Esophagus muscularis mucosa (tissue), 3 donors: ENCODE data around the gene OTUD7B.

ENCODE experiments used
- POLR2A ChIP-seq: fragments of 450-650 bp; IDR thresholded peaks from one replicate; pipeline ENCODE4 v1.6.1; 2017; ENCODE audit warnings: antibody characterized with exemption, moderate library complexity, mild to moderate bottlenecking, low read depth
- POLR2AphosphoS5 ChIP-seq, 2 donors: sonication (generic); formaldehyde crosslinking; IDR thresholded peaks; one replicate each; pipeline ENCODE4 v1.6.1; 2017; ENCODE audit warnings: antibody characterized with exemption in 2 of 2
- TF ChIP-seq, protein P1 (sequence below), 3 experiments: fragments of 200-600 bp in 2 of 3; fragments of 450-650 bp in 1 of 3; sonication (generic) in 2 of 3; IDR thresholded peaks; one replicate each; pipeline ENCODE4 v1.5.1; 2017 to 2019; ENCODE audit warnings: antibody characterized with exemption in 3 of 3, mild to moderate bottlenecking in 2 of 3, moderate library complexity in 1 of 3

DNA sequence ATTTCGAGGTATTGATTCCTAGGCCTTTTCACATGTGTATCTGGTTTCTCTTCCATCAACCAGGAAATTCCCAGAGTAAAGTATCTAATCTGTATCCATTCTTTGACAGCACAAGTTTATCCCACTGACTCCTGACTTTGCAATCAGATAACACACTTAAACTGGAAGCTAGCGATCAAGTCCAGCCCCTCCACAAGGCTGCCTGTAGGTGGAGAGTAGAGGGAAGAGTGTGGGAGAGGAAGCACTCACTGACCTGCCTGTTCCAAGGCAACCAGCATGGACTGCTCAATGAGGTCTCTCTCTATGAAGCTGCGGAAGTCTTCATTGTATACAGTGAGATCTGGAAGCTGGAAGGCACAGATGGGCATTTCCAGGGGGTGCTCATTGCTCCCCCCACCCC lies 43.5 kb downstream of the OTUD7B start:
- TF ChIP-seq, protein P1, sequence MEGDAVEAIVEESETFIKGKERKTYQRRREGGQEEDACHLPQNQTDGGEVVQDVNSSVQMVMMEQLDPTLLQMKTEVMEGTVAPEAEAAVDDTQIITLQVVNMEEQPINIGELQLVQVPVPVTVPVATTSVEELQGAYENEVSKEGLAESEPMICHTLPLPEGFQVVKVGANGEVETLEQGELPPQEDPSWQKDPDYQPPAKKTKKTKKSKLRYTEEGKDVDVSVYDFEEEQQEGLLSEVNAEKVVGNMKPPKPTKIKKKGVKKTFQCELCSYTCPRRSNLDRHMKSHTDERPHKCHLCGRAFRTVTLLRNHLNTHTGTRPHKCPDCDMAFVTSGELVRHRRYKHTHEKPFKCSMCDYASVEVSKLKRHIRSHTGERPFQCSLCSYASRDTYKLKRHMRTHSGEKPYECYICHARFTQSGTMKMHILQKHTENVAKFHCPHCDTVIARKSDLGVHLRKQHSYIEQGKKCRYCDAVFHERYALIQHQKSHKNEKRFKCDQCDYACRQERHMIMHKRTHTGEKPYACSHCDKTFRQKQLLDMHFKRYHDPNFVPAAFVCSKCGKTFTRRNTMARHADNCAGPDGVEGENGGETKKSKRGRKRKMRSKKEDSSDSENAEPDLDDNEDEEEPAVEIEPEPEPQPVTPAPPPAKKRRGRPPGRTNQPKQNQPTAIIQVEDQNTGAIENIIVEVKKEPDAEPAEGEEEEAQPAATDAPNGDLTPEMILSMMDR (IDR thresholded peaks at IDR 0.05), result no peak
- TF ChIP-seq POLR2A (no peak), POLR2AphosphoS5 (IDR thresholded peaks at IDR 0.05) (no peak)
